DOHH2 (cell line): Measurements from ENCODE around the gene HNRNPUL1.
A peak's percentile ranks its signal among the peaks of the same experiment; 100 is the strongest.

Source experiments
- H3F3A ChIP-seq: fragments of 200-600 bp; sonication (generic), shearing (Covaris generic); 2 replicates; pipeline ENCODE4 v1.6.0; 2016; ENCODE audit warnings: antibody characterized with exemption, mild to moderate bottlenecking; ENCODE audit not compliant: control insufficient read depth, insufficient read depth
- H3K27ac ChIP-seq: fragments of 200-600 bp; sonication (generic); 2 replicates; pipeline ENCODE4 v1.5.1; 2014; ENCODE audit warnings: low read depth, mild to moderate bottlenecking, low read length, moderate library complexity
- H3K27me3 ChIP-seq: fragments of 200-600 bp; sonication (generic); 2 replicates; pipeline ENCODE4 v1.6.1; 2014; ENCODE audit warnings: mild to moderate bottlenecking, low read length, mixed read lengths; ENCODE audit not compliant: control insufficient read depth
- H3K36me3 ChIP-seq: fragments of 200-600 bp; sonication (generic); 2 replicates; pipeline ENCODE4 v1.6.1; 2014; ENCODE audit warnings: mild to moderate bottlenecking, low read length, moderate library complexity, mixed read lengths; ENCODE audit not compliant: control insufficient read depth
- H3K4me1 ChIP-seq: fragments of 200-600 bp; sonication (generic); 2 replicates; pipeline ENCODE4 v1.6.1; 2014; ENCODE audit warnings: mild to moderate bottlenecking, low read length, mixed read lengths; ENCODE audit not compliant: control insufficient read depth
- H3K4me2 ChIP-seq: fragments of 200-600 bp; sonication (generic); 2 replicates; pipeline ENCODE4 v1.6.0; 2014; ENCODE audit warnings: mild to moderate bottlenecking, low read length, moderate library complexity
- H3K4me3 ChIP-seq: fragments of 200-600 bp; sonication (generic); 2 replicates; pipeline ENCODE4 v1.5.1; 2014; ENCODE audit warnings: mild to moderate bottlenecking, low read length, mixed read lengths
- H3K79me2 ChIP-seq: fragments of 200-600 bp; sonication (generic); 2 replicates; pipeline ENCODE4 v1.6.1; 2014; ENCODE audit warnings: mild to moderate bottlenecking, low read length, mixed read lengths; ENCODE audit not compliant: control insufficient read depth
- H3K9me2 ChIP-seq: fragments of 200-600 bp; sonication (generic); replicated peaks from 2 replicates; pipeline ENCODE4 v1.6.1; 2014; ENCODE audit warnings: mild to moderate bottlenecking, low read length, mixed read lengths; ENCODE audit not compliant: control insufficient read depth
- H3K9me3 ChIP-seq: fragments of 200-600 bp; sonication (generic); 2 replicates; pipeline ENCODE4 v1.6.1; 2014; ENCODE audit warnings: antibody characterized with exemption, low read length, mixed read lengths; ENCODE audit not compliant: control insufficient read depth, insufficient read depth
- H4K20me1 ChIP-seq: fragments of 200-600 bp; sonication (generic); 2 replicates; pipeline ENCODE4 v1.6.0; 2014; ENCODE audit warnings: low read depth, mild to moderate bottlenecking, antibody characterized with exemption, low read length, moderate library complexity; ENCODE audit not compliant: control insufficient read depth, insufficient read depth
- CTCF ChIP-seq: fragments of 200-600 bp; sonication (generic); IDR thresholded peaks from one replicate; pipeline ENCODE4 v1.5.1; 2014; ENCODE audit warnings: antibody characterized with exemption, mild to moderate bottlenecking, low read depth, low read length; ENCODE audit not compliant: poor library complexity, severe bottlenecking
- EZH2phosphoT487 ChIP-seq: fragments of 200-600 bp; sonication (generic); IDR thresholded peaks from 2 replicates; pipeline ENCODE4 v1.6.1; 2017; ENCODE audit warnings: borderline replicate concordance, mild to moderate bottlenecking, antibody characterized with exemption, low read length, moderate library complexity, mixed read lengths

Gene HNRNPUL1

GRCh38 chr19:41353466-41354342 lies 89.5 kb downstream of the HNRNPUL1 start, which contains the start of gene TGFB1:
TSS of gene TGFB1 (minus strand) at chr19:41353922. CDS start at chr19:41353044, 878 bp downstream.
- H3K4me3 ChIP-seq = peak within 1 kb of the TSS; percentile 94
- H3K9me2 ChIP-seq = no peaks in the 10 kb centered on the region
- no peaks in the 10 kb centered on the region; the same call in 1 of the 2 replicates for H3F3A ChIP-seq
- H3K27ac ChIP-seq = peak within 1 kb of the TSS; percentile 73
- peaks cover 27% of the 10 kb centered on the region for H3K4me1 ChIP-seq
- H3K9me3 ChIP-seq = no peaks in the 10 kb centered on the region
- TF ChIP-seq CTCF = peak; percentile 90
- no peak for TF ChIP-seq EZH2phosphoT487
- peaks cover 19% of the 10 kb centered on the region; the same call in 1 of the 2 replicates for H4K20me1 ChIP-seq
- H3K79me2 ChIP-seq = peaks cover 53% of the 10 kb centered on the region
- H3K27me3 ChIP-seq = no peaks in the 10 kb centered on the region
- peaks cover 40% of the 10 kb centered on the region for H3K36me3 ChIP-seq
- H3K4me2 ChIP-seq = peak within 1 kb of the TSS; percentile 72

- H3K4me1 ChIP-seq = peaks cover 21% of the 10 kb centered on the region
- H3K79me2 ChIP-seq = peaks cover 46% of the 10 kb centered on the region
- H3K9me3 ChIP-seq = no peaks in the 10 kb centered on the region
- peak overlapping the region; percentile 94 for H3K4me3 ChIP-seq
- H3K9me2 ChIP-seq = no peaks in the 10 kb centered on the region
- no peak for TF ChIP-seq EZH2phosphoT487
- TF ChIP-seq CTCF = peak; percentile 39
- no peak overlapping the region for H3K27ac ChIP-seq
- H3K36me3 ChIP-seq = peaks cover 32% of the 10 kb centered on the region
- no peaks in the 10 kb centered on the region for H3K27me3 ChIP-seq
- peaks cover 14% of the 10 kb centered on the region; the same call in 1 of the 2 replicates for H4K20me1 ChIP-seq
- H3K4me2 ChIP-seq = peak overlapping the region; percentile 72
- no peaks in the 10 kb centered on the region for H3F3A ChIP-seq
These were observed 90.3 kb downstream of the HNRNPUL1 start for GRCh38 chr19:41354343-41354953.

- Histone ChIP-seq H3K4me1 (peaks cover 16% of the 10 kb centered on the region), H4K20me1 (peaks cover 8% of the 10 kb centered on the region; the same call in 1 of the 2 replicates), H3K27ac (no peak overlapping the region), H3K4me2 (no peak overlapping the region), H3K36me3 (peaks cover 27% of the 10 kb centered on the region), H3K79me2 (peaks cover 40% of the 10 kb centered on the region), H3K4me3 (no peak overlapping the region), H3K27me3 (no peaks in the 10 kb centered on the region), H3F3A (no peaks in the 10 kb centered on the region), H3K9me3 (no peaks in the 10 kb centered on the region), H3K9me2 (no peaks in the 10 kb centered on the region)
- no peak for TF ChIP-seq EZH2phosphoT487
These were observed 90.9 kb downstream of the HNRNPUL1 start for GRCh38 chr19:41355035-41355434.
